Hepatocyte (in vitro differentiated cells): ENCODE measurements around the gene GLI3. TPM values are rescaled to one million over a fixed set of nuclear protein-coding genes. Genes with fewer than 3 reads are reported as not detected.

Experiments
- DNase-seq: peaks from one replicate; pipeline ENCODE4 v3.0.0-alpha.2; 2016; ENCODE audit warnings: low spot score
- H2AFZ ChIP-seq: fragments of 200-600 bp; sonication (generic); 2 replicates; pipeline ENCODE4 v1.6.0; 2016; ENCODE audit warnings: antibody characterized with exemption, mild to moderate bottlenecking
- H3K27ac ChIP-seq: fragments of 200-600 bp; sonication (generic); 2 replicates; pipeline ENCODE4 v1.5.1; 2016; ENCODE audit warnings: mild to moderate bottlenecking
- H3K27me3 ChIP-seq: fragments of 200-600 bp; sonication (generic); 2 replicates; pipeline ENCODE4 v1.6.1; 2016
- H3K36me3 ChIP-seq: fragments of 200-600 bp; sonication (generic); replicated peaks from 2 replicates; pipeline ENCODE4 v1.5.1; 2016; ENCODE audit warnings: low read depth; ENCODE audit not compliant: insufficient read depth
- H3K4me1 ChIP-seq: fragments of 200-600 bp; sonication (generic); 2 replicates; pipeline ENCODE4 v1.5.1; 2016; ENCODE audit warnings: mild to moderate bottlenecking, moderate library complexity; ENCODE audit not compliant: insufficient read depth
- H3K4me2 ChIP-seq: fragments of 200-600 bp; sonication (generic); 2 replicates; pipeline ENCODE4 v1.6.0; 2016
- H3K4me3 ChIP-seq: fragments of 200-600 bp; sonication (generic); 2 replicates; pipeline ENCODE4 v1.5.1; 2016; ENCODE audit warnings: mild to moderate bottlenecking
- H3K79me2 ChIP-seq: fragments of 200-600 bp; sonication (generic); 2 replicates; pipeline ENCODE4 v1.6.0; 2017; ENCODE audit warnings: mild to moderate bottlenecking
- H3K9me2 ChIP-seq: fragments of 200-600 bp; sonication (generic); replicated peaks from 2 replicates; pipeline ENCODE4 v1.6.0; 2017; ENCODE audit warnings: mild to moderate bottlenecking; ENCODE audit not compliant: insufficient read depth
- H3K9me3 ChIP-seq: fragments of 200-600 bp; sonication (generic); 2 replicates; pipeline ENCODE4 v1.5.1; 2016; ENCODE audit warnings: low read depth, mild to moderate bottlenecking
- H4K20me1 ChIP-seq: fragments of 200-600 bp; sonication (generic); 2 replicates; pipeline ENCODE4 v1.6.0; 2016; ENCODE audit warnings: mild to moderate bottlenecking; ENCODE audit not compliant: insufficient read depth, poor library complexity, severe bottlenecking
- CTCF ChIP-seq: fragments of 200-600 bp; sonication (generic); IDR thresholded peaks from 2 replicates; pipeline ENCODE4 v1.5.1; 2016; ENCODE audit warnings: antibody characterized with exemption, mild to moderate bottlenecking; ENCODE audit not compliant: poor library complexity
- EZH2 ChIP-seq: fragments of 200-600 bp; sonication (generic); IDR thresholded peaks from 2 replicates; pipeline ENCODE4 v1.6.1; 2016; ENCODE audit warnings: antibody characterized with exemption, mild to moderate bottlenecking, borderline replicate concordance
- EZH2phosphoT487 ChIP-seq: fragments of 200-600 bp; sonication (generic); IDR thresholded peaks from one replicate; pipeline ENCODE4 v1.6.1; 2018; ENCODE audit warnings: antibody characterized with exemption, mild to moderate bottlenecking, low read depth, moderate library complexity; ENCODE audit not compliant: unreplicated experiment, severe bottlenecking
- WGBS: methylation state at CpG from one replicate; pipeline ENCODE4 v1.1.6; 2016; ENCODE audit warnings: low lambda C conversion rate; ENCODE audit errors: missing lambda C conversion rate; 5-methylcytosine and 5-hydroxymethylcytosine counted together
- polyA plus RNA-seq: library from polyadenylated mRNA; unstranded; fragments of >200 nt; fragmentation: Nextera tagmentation; extraction: Ambion mirVana; gene quantifications from 2 replicates; pipeline ENCODE4 v1.2.1, GENCODE V29; 2016
- total RNA-seq: library from RNA; depleted of rRNA; stranded (reverse); fragments of >200 nt; gene quantifications from 2 replicates; pipeline ENCODE4 v1.2.3, GENCODE V29; 2014

GLI3 gene
- total and polyA plus RNA-seq, 2 experiments from 2014 or later, result 5.5 to 20.0 TPM

- Histone ChIP-seq H2AFZ (no peak overlapping the region), H3K9me2 (no peaks in the 10 kb centered on the region), H3K4me1 (peaks cover 23% of the 10 kb centered on the region), H3K27ac (no peak overlapping the region), H3K27me3 (peaks cover 27% of the 10 kb centered on the region), H3K79me2 (peaks cover 64% of the 10 kb centered on the region), H3K4me2 (peak overlapping the region; percentile 89), H3K4me3 (no peak overlapping the region), H4K20me1 (no peaks in the 10 kb centered on the region), H3K9me3 (no peaks in the 10 kb centered on the region), H3K36me3 (no peaks in the 10 kb centered on the region)
- TF ChIP-seq EZH2phosphoT487, result no peak
- no peak for TF ChIP-seq CTCF
- no peak for TF ChIP-seq EZH2
- 59% methylated on average over 5 of the region's 5 CpGs for WGBS
- DNase-seq, result no peak
These were observed 10.6 kb downstream of the GLI3 start for GRCh38 chr7:42226354-42226941.

- TF ChIP-seq CTCF (no peak), EZH2 (no peak), EZH2phosphoT487 (no peak)
- H2AFZ ChIP-seq, result no peak overlapping the region
- H3K4me3 ChIP-seq, result no peak overlapping the region
- DNase-seq, result no peak
- H3K27me3 ChIP-seq, result peaks cover 23% of the 10 kb centered on the region
- H3K27ac ChIP-seq, result no peak overlapping the region
- 65% methylated on average over 8 of the region's 8 CpGs for WGBS
- no peaks in the 10 kb centered on the region for H3K36me3 ChIP-seq
- H3K79me2 ChIP-seq, result peaks cover 45% of the 10 kb centered on the region
- H3K9me2 ChIP-seq, result no peaks in the 10 kb centered on the region
- H4K20me1 ChIP-seq, result no peaks in the 10 kb centered on the region
- H3K4me1 ChIP-seq, result peaks cover 30% of the 10 kb centered on the region
- H3K9me3 ChIP-seq, result no peaks in the 10 kb centered on the region
- H3K4me2 ChIP-seq, result no peak overlapping the region
These were observed 12.5 kb downstream of the GLI3 start for GRCh38 chr7:42224391-42225003.

GRCh38 chr7:42222891-42223290 lies 14.1 kb downstream of the GLI3 start:
- no peak overlapping the region for H3K4me2 ChIP-seq
- peaks cover 11% of the 10 kb centered on the region for H3K27me3 ChIP-seq
- no peaks in the 10 kb centered on the region for H3K9me3 ChIP-seq
- no peaks in the 10 kb centered on the region for H3K9me2 ChIP-seq
- H3K4me1 ChIP-seq, result peaks cover 20% of the 10 kb centered on the region
- no peaks in the 10 kb centered on the region for H4K20me1 ChIP-seq
- no peak for TF ChIP-seq EZH2phosphoT487
- TF ChIP-seq CTCF, result no peak
- no peak for TF ChIP-seq EZH2
- H3K36me3 ChIP-seq, result no peaks in the 10 kb centered on the region
- no peak overlapping the region for H3K27ac ChIP-seq
- DNase-seq, result no peak
- H3K79me2 ChIP-seq, result peaks cover 39% of the 10 kb centered on the region
- H2AFZ ChIP-seq, result no peak overlapping the region
- 53% methylated on average over 11 of the region's 11 CpGs for WGBS
- no peak overlapping the region for H3K4me3 ChIP-seq
